ENCODE data around the gene HIVEP1.

- no peak for TF ChIP-seq CTCF (IDR thresholded peaks at IDR 0.05)
- no peak for TF ChIP-seq POLR2A (IDR thresholded peaks at IDR 0.05)
Measured at GRCh38 chr6:12036766-12037165, 24.7 kb downstream of the HIVEP1 start.

Data from Peyer's patch (tissue), 4 donors.